Ovary (tissue), 9 donors: ENCODE results near the gene RBKS. TPM values are rescaled to one million over a fixed set of nuclear protein-coding genes. Genes with fewer than 3 reads are reported as not detected.

ENCODE experiments used
- DNase-seq, 5 donors: peaks; one replicate each; pipeline ENCODE4 v3.0.0-alpha.2; 2019 to 2020
- H3K27ac ChIP-seq, 2 donors: fragments of 200-600 bp; one replicate each; pipeline versions ENCODE4 v1.5.1 to v1.8.0; 2019 to 2022
- H3K27me3 ChIP-seq: fragments of 200-600 bp; one replicate; pipeline ENCODE4 v1.8.0; 2022
- H3K36me3 ChIP-seq: fragments of 200-600 bp; sonication (generic); one replicate; pipeline ENCODE4 v1.5.1; 2019
- H3K4me1 ChIP-seq: one replicate; pipeline ENCODE4 v1.8.1; 2013; ENCODE audit warnings: mild to moderate bottlenecking, moderate library complexity; ENCODE audit not compliant: insufficient read depth
- H3K4me3 ChIP-seq: fragments of 200-600 bp; sonication (generic); one replicate; pipeline ENCODE4 v1.5.1; 2017
- H3K9me3 ChIP-seq, 2 donors: fragments of 200-600 bp in 1 of 2; sonication (generic) in 1 of 2; one replicate each; pipeline versions ENCODE4 v1.5.1 to v1.8.1; 2013 to 2019; ENCODE audit warnings: mild to moderate bottlenecking in 1 of 2, moderate library complexity in 1 of 2
- CTCF ChIP-seq, 3 donors: fragments of 450-650 bp in 2 of 3; fragments of 200-600 bp in 1 of 3; IDR thresholded peaks; one replicate each; pipeline versions ENCODE4 v1.5.1 to v1.8.0; 2016 to 2022; ENCODE audit warnings: antibody characterized with exemption in 3 of 3, mild to moderate bottlenecking in 1 of 3
- EP300 ChIP-seq: sonication (generic); formaldehyde crosslinking; IDR thresholded peaks from one replicate; pipeline ENCODE4 v1.6.1; 2017; ENCODE audit warnings: antibody characterized with exemption
- POLR2A ChIP-seq: fragments of 450-650 bp; IDR thresholded peaks from one replicate; pipeline ENCODE4 v1.6.1; 2017; ENCODE audit warnings: antibody characterized with exemption, mild to moderate bottlenecking, moderate library complexity
- WGBS, 3 donors: extraction: QIAGEN DNeasy Blood & Tissue Kit in 1 of 3; methylation state at CpG; one replicate each; pipeline versions ENCODE4 v1.1.5 to v1.1.7; 2013 to 2017; 5-methylcytosine and 5-hydroxymethylcytosine counted together
- intact Hi-C, 4 donors: fragments of 100-400 bp; cut with DNase I; formaldehyde crosslinking; loops; one replicate each; pipeline versions ENCODE4 v1.11.0 to v1.15.1; 2022 to 2023
- polyA plus RNA-seq, 2 donors: library from polyadenylated mRNA; stranded (reverse); fragments of 200-250 nt in 1 of 2; fragments of 350-450 nt in 1 of 2; fragmentation: Illumina TruSeq in 1 of 2; extraction: RNeasy Lipid Tissue Mini Kit (QIAGEN cat#74804) in 1 of 2; gene quantifications; one replicate each; pipeline ENCODE4 v1.2.3, GENCODE V29; 2013 to 2014
- total RNA-seq, 7 donors: library from RNA; depleted of rRNA in 2 of 7; stranded (reverse); fragments of >200 nt in 2 of 7; fragmentation: NEBNext Ultra II Directional in 3 of 7; extraction: Animal tissue kit (Norgen Biotek cat#: 25700) in 3 of 7; gene quantifications; one replicate each; pipeline versions ENCODE4 v1.1.0 to v1.2.4, GENCODE V29; 2016 to 2023
- donor health status: DM: no; HTN: no; CAD: no; lungs with moderate emphysema.
- donor health status: DM: no; HTN: no; CAD: no.
- donor health status: Bipolar disorder and iron deficiency.
- donor health status: DM: yes; HTN: yes; CAD: no.
- donor health status: DM: no; HTN: no; CAD: no.
- donor health status: DM: yes; HTN: yes; CAD: no.

Gene RBKS
- total and polyA plus RNA-seq, 9 donors = 1.9 to 32.9 (median 4.0) TPM

- intact Hi-C loops = no loop called here
- 96 to 100% (median 98%) methylated on average over 2 of the region's 2 CpGs for WGBS, 3 donors
- no peaks in the 10 kb centered on the region for H3K9me3 ChIP-seq
- H3K4me3 ChIP-seq = no peak overlapping the region
- no peaks in the 10 kb centered on the region for H3K27me3 ChIP-seq
- no peak overlapping the region for H3K27ac ChIP-seq
- no peaks in the 10 kb centered on the region for H3K36me3 ChIP-seq
- TF ChIP-seq EP300 = no peak
- no peak for TF ChIP-seq POLR2A
- TF ChIP-seq CTCF (IDR thresholded peaks at IDR 0.05) = no peak
- H3K4me1 ChIP-seq = peaks cover 2% of the 10 kb centered on the region
- DNase-seq = no peak
These were observed 108.7 kb downstream of the RBKS start for GRCh38 chr2:27781496-27781895.

GRCh38 chr2:27779417-27780055 lies 110.7 kb downstream of the RBKS start:
- TF ChIP-seq EP300 = no peak
- TF ChIP-seq CTCF (IDR thresholded peaks at IDR 0.05) = no peak
- Histone ChIP-seq H3K4me3 (no peak overlapping the region), H3K27ac (peak overlapping the region; percentile 3 to 73), H3K9me3 (no peaks in the 10 kb centered on the region), H3K27me3 (no peaks in the 10 kb centered on the region), H3K4me1 (peaks cover 4% of the 10 kb centered on the region), H3K36me3 (no peaks in the 10 kb centered on the region)
- 17 to 30% (median 30%) methylated on average over 5 of the region's 5 CpGs for WGBS, 3 donors
- no peak for DNase-seq
- intact Hi-C loops = loop anchor here in 2 of 4 donors (10.0 kb wide), 3 partner anchors 55 to 615 kb away; partner anchors contain the start of gene FOSL2 (in 1 of the 2)

- WGBS, 3 donors = 86 to 91% (median 90%) methylated on average over 3 of the region's 3 CpGs
- DNase-seq = no peak
- no peak for TF ChIP-seq CTCF (IDR thresholded peaks at IDR 0.05)
- no peak for TF ChIP-seq EP300
- no peak for TF ChIP-seq POLR2A
- intact Hi-C loops = loop anchor here in 2 of 4 donors (10.0 kb wide), 3 partner anchors 52 to 618 kb away; partner anchors contain the start of gene FOSL2 (in 1 of the 2)
- Histone ChIP-seq H3K9me3 (no peaks in the 10 kb centered on the region), H3K36me3 (no peaks in the 10 kb centered on the region), H3K27me3 (no peaks in the 10 kb centered on the region), H3K4me3 (no peak overlapping the region), H3K27ac (no peak overlapping the region), H3K4me1 (peaks cover 7% of the 10 kb centered on the region)
These were observed 113.5 kb downstream of the RBKS start for GRCh38 chr2:27776696-27777095.

DNA sequence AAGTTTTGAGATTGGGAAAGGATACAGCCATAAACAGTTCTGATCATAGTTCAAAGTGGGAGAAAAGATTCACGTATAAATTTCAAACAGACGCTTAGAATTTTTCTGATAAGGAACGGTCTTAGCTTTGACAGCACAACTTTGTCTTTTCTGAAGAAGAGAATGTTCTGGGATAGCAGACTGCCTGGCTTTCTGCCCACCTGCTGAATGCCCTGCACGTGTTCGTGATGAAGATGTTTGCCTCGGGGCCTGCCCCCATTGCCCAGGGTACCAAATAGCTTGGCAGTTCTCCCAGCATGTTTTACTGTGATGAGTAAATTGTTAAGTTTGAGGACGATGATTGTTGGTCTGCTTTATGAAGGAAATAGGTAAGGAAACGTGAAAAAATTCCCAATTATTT lies 114.1 kb downstream of the RBKS start:
- peaks cover 7% of the 10 kb centered on the region for H3K4me1 ChIP-seq
- DNase-seq = peak; percentile 46 to 81 (median 60)

More for the DNA sequence above, 114.1 kb downstream of the RBKS start:
- no peaks in the 10 kb centered on the region for H3K9me3 ChIP-seq
- intact Hi-C loops = loop anchor here in 2 of 4 donors (10.0 kb wide), 3 partner anchors 51 to 619 kb away; partner anchors contain the start of gene FOSL2 (in 1 of the 2)
- no peak overlapping the region for H3K27ac ChIP-seq
- no peak for TF ChIP-seq CTCF (IDR thresholded peaks at IDR 0.05)
- no peak for TF ChIP-seq POLR2A
- TF ChIP-seq EP300 = no peak
- H3K36me3 ChIP-seq = no peaks in the 10 kb centered on the region
- no peak overlapping the region for H3K4me3 ChIP-seq
- no peaks in the 10 kb centered on the region for H3K27me3 ChIP-seq
- WGBS, 3 donors = 12 to 23% (median 12%) methylated on average over 8 of the region's 8 CpGs
